Effector memory CD8-positive, alpha-beta T cell (primary cell): Measurements from ENCODE around the gene MAP3K8.

Experiments
- ATAC-seq: fragments of 150-1000 bp; cut with Tn5 transposase; replicated peaks from 2 replicates; pipeline ENCODE4 v1.10.0; 2021; ENCODE audit warnings: mild to moderate bottlenecking, moderate library complexity
- DNase-seq, 3 experiments: peaks; one replicate each; pipeline ENCODE4 v3.0.0; 2021
- H3K27ac Mint-ChIP-seq, 2 donors: one replicate each; pipeline ENCODE4 v1.8.0; 2022; ENCODE audit warnings: mild to moderate bottlenecking in 2 of 2, mixed read lengths in 2 of 2, moderate library complexity in 2 of 2
- H3K27me3 Mint-ChIP-seq, 2 donors: one replicate each; pipeline ENCODE4 v1.8.0; 2022; ENCODE audit warnings: mixed read lengths in 2 of 2
- H3K36me3 Mint-ChIP-seq: one replicate; pipeline ENCODE4 v1.8.0; 2022; ENCODE audit warnings: mild to moderate bottlenecking, moderate library complexity, mixed read lengths; ENCODE audit not compliant: insufficient read depth
- H3K4me1 Mint-ChIP-seq, 2 donors: one replicate each; pipeline ENCODE4 v1.8.0; 2022; ENCODE audit warnings: low read depth in 2 of 2, mixed read lengths in 2 of 2
- H3K4me3 Mint-ChIP-seq, 2 donors: one replicate each; pipeline ENCODE4 v1.8.0; 2022; ENCODE audit warnings: mild to moderate bottlenecking in 2 of 2, mixed read lengths in 2 of 2, moderate library complexity in 2 of 2
- H3K9me3 Mint-ChIP-seq, 2 donors: one replicate each; pipeline ENCODE4 v1.8.0; 2022; ENCODE audit warnings: mixed read lengths in 2 of 2

Gene MAP3K8

DNA sequence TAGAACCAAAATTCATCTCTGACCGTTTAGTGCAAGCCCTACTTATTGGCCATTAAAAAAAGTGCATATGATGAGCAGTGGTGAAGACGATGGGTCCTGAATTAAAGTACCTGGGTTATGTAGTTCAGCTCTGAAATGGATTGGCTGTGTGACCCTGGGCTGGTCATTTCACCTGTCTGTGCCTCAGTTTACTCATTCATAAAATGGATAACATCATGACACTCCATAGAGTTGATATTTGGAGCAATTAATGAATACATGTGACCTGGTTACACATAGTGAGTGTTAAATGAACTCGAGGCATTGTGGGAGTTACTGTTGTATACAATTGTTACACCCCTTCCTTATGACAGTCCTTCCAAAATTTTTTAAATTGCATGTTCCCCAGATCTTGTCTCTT, 9.1 kb downstream of the MAP3K8 start:
- Mint-ChIP-seq H3K27ac (peak overlapping the region; percentile 66 to 72), H3K9me3 (no peaks in the 10 kb centered on the region), H3K27me3 (no peaks in the 10 kb centered on the region), H3K36me3 (peaks cover 80% of the 10 kb centered on the region), H3K4me3 (peak overlapping the region in 1 of 2 donors; percentile 23), H3K4me1 (peaks cover 30 to 77% of the 10 kb centered on the region in 2 donors)
- ATAC-seq (no peak), DNase-seq (no peak)

DNA sequence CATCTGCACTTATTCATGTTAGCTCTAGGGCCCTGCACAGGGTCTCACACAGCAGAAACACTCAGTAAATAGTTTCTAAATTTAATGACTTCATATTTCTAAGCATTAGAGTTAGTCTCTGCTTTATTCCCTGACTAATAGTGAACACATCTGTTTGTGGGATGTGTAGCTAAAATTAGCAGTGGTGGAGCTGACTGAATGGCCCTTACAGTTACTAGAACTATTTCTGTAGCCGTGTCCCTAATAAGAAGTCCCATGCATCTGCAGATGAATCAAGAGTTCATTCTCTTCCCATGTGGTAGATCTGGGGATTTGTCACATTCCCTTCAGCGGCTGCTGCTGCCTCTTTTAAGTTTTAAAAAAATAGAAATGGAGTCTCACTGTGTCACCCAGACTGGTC, 11.7 kb downstream of the MAP3K8 start:
- DNase-seq, result no peak
- H3K36me3 Mint-ChIP-seq, result peaks cover 80% of the 10 kb centered on the region
- H3K27ac Mint-ChIP-seq, result peak overlapping the region in 1 of 2 donors; percentile 66
- ATAC-seq, result no peak
- H3K4me1 Mint-ChIP-seq, result peaks cover 20 to 60% of the 10 kb centered on the region in 2 donors
- H3K9me3 Mint-ChIP-seq, result no peaks in the 10 kb centered on the region
- no peak overlapping the region for H3K4me3 Mint-ChIP-seq
- H3K27me3 Mint-ChIP-seq, result no peaks in the 10 kb centered on the region

DNA sequence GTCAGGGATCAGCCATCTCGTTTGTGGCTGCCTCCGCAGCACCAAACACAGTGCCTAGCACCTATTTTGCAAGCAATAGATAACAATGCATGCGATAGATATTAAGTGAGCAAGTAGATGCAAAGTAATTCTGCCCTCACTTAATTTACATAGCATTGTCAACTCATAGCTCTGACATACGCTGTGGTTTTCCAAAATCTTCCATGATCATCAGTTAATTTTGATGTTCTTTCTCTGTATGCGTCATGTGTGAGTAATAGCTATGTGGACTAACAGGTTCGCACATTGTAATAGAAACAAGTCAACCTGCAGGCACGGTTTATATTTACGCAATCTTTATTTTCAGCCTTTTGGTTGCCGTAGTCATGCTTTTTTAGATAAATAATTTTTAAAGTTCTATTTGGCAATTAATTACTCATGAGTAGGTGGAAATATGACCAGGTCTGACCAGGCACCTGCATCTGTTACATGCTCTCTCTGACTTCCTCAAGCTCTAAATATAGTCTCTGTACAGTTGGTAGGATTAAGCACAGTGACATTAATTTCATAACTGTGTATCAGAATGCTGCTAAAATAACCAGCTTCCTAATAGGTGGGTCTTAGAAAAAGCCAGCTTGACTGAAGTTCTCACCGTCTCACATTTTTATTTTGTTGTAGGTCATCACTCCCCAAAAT, 13.3 kb downstream of the MAP3K8 start:
- DNase-seq (no peak), ATAC-seq (peak; percentile 61)
- Mint-ChIP-seq H3K9me3 (no peaks in the 10 kb centered on the region), H3K4me3 (peak overlapping the region in 1 of 2 donors; percentile 53), H3K27ac (peak overlapping the region; percentile 17 to 87), H3K4me1 (peaks cover 15 to 50% of the 10 kb centered on the region in 2 donors), H3K36me3 (peaks cover 80% of the 10 kb centered on the region), H3K27me3 (no peaks in the 10 kb centered on the region)

DNA sequence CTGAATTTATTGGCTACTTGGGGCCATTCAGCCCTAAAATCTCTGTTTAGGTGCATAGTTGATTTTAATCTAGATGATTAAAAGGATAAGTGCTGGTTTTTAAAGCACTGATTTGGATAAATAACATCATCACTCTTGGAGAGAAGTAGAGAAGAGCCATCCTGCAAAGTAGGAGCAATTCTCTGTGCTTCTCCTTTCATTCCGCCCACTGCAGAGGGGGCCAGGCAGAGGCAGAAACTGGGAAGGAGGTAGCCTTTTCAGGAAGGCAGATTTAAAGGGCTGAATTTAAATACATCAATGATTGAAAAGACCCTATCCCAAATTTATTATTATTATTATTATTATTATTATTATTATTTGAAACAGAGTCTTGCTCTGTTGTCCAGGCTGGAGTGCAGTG, 14.1 kb downstream of the MAP3K8 start:
- peaks cover 78% of the 10 kb centered on the region for H3K36me3 Mint-ChIP-seq
- H3K4me3 Mint-ChIP-seq, result no peak overlapping the region
- no peak for DNase-seq
- ATAC-seq, result no peak
- H3K4me1 Mint-ChIP-seq, result peaks cover 13 to 41% of the 10 kb centered on the region in 2 donors
- H3K27me3 Mint-ChIP-seq, result no peaks in the 10 kb centered on the region
- peak overlapping the region; percentile 55 to 57 for H3K27ac Mint-ChIP-seq
- H3K9me3 Mint-ChIP-seq, result no peaks in the 10 kb centered on the region

DNA sequence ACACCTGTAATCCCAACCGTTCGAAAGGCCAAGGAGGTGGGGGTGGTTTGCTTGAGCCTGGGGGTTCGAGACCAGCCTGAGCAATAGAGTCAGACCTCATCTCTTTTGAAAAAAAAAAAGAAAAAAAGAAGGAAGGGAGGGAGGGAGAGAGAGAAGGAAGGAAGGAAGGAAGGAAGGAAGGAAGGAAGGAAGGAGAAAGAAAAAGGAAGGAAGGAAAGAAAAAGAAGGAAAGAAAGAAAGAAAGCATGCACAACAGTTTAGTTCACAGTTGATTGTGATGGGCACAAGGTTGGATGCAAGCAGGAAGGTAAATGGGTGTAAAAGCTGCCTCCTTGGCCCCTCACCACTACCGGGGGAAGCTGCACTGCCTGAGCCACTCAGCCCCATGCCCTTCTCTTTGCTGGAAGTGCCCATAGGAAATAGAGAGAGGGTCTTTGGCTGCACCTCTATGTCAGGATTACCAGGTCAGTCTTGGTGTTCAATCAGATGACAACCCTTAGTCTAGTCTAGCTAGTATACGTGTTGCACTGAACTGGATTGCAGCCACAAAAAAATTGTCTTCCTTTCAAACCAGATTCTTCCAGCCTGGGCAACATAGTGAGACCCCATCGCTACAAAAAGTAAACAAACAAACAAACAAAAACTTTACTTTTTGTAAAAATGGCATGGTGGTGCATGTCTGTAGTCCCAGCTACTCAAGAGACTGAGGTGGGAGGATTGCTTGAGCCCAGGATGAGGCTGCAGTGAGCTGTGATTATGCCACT, 20.0 kb downstream of the MAP3K8 start:
- H3K4me3 Mint-ChIP-seq, result peak overlapping the region; percentile 29 to 59
- no peak for DNase-seq
- H3K36me3 Mint-ChIP-seq, result peaks cover 79% of the 10 kb centered on the region
- peaks cover 22 to 35% of the 10 kb centered on the region in 2 donors for H3K4me1 Mint-ChIP-seq
- H3K27me3 Mint-ChIP-seq, result no peaks in the 10 kb centered on the region
- H3K27ac Mint-ChIP-seq, result peak overlapping the region; percentile 83 to 90
- no peaks in the 10 kb centered on the region for H3K9me3 Mint-ChIP-seq
- ATAC-seq, result no peak

DNA sequence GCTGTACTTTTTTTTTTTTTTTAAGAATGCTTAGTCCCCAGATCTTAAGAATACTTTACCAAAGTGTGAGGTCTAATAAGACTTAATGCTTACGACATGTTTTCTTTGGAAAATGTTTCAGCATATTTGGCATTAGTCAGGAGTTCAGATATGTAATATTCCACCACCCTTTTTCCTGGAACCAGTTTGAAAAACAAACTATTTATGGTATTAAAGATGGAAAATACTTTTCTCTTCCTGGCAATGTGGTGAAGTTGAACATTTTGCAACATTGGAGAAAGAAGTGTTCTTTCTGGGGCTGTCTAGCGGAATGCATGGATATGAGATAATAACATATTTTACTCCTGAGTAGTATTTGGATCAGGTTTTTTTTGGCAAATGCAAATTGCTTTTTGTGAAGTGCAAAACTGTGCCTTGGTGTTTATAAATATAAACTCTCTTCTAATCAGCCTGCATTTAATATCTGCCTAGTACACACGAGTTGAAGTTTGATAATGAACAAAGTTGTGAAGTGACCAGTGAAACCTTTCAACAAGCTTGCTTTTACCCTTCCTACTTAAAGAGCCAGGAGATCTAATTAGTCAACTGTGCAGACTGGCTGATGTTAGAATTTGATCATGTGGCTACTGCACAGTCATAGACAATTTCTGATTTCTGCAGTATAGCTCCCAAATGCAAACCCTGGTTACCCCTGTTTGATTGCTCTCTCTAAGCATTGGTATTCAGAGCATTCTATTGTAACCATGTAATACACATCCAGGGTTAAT, 20.9 kb downstream of the MAP3K8 start:
- ATAC-seq (no peak), DNase-seq (no peak)
- H3K36me3 Mint-ChIP-seq, result peaks cover 79% of the 10 kb centered on the region
- H3K4me1 Mint-ChIP-seq, result peaks cover 22 to 36% of the 10 kb centered on the region in 2 donors
- peak overlapping the region; percentile 83 to 90 for H3K27ac Mint-ChIP-seq
- no peaks in the 10 kb centered on the region for H3K27me3 Mint-ChIP-seq
- no peaks in the 10 kb centered on the region for H3K9me3 Mint-ChIP-seq
- peak overlapping the region; percentile 71 to 80 for H3K4me3 Mint-ChIP-seq

DNA sequence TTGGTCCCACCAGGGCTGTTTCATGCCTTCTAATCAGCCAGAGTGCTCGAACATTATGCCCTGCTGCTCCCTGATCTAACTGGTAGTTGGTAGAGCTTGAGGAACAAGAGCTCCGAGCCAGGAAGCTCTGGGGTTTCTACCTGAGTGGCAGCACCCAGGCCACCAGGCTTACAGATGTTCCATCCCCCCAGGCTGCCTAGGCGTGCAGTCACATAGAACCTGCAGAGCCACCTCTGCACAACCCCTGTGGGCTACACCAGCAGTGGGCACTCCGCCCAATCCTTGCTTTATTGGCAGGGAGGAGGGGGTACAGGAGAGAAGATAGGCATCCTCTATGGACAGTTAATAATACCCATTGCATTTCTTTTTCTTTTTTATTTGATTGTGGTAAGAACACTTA, 21.8 kb downstream of the MAP3K8 start:
- Mint-ChIP-seq H3K27me3 (no peaks in the 10 kb centered on the region), H3K4me3 (peak overlapping the region; percentile 71 to 80), H3K4me1 (peaks cover 22 to 41% of the 10 kb centered on the region in 2 donors), H3K27ac (peak overlapping the region; percentile 83 to 90), H3K9me3 (no peaks in the 10 kb centered on the region), H3K36me3 (peaks cover 79% of the 10 kb centered on the region)
- DNase-seq, result peak in 2 of 3 experiments; percentile 15 to 18
- ATAC-seq, result peak; percentile 78

DNA sequence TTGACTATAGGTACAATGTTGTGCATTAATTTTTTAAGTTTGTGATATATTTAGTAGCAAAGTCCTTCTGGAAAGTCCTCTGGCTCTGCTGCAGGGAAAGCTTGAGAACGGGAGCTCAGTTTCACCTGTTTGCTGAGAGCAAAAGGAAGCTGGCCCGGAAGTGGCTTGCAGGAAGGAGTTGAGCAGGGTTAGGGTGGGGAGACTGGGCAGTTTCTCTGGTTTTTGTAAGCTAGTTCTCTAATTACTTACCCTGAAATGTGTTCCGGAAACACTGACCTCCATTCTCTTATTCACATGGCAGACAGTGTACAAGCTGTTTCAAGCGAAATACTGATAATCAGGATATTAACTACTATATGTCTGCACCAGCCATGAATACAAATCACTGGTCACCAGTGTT, 22.3 kb downstream of the MAP3K8 start:
- H3K36me3 Mint-ChIP-seq, result peaks cover 79% of the 10 kb centered on the region
- ATAC-seq (peak; percentile 72), DNase-seq (peak in 1 of 3 experiments; percentile 29)
- no peaks in the 10 kb centered on the region for H3K27me3 Mint-ChIP-seq
- H3K27ac Mint-ChIP-seq, result peak overlapping the region; percentile 83 to 90
- H3K9me3 Mint-ChIP-seq, result no peaks in the 10 kb centered on the region
- H3K4me1 Mint-ChIP-seq, result peaks cover 22 to 42% of the 10 kb centered on the region in 2 donors
- peak overlapping the region; percentile 71 to 80 for H3K4me3 Mint-ChIP-seq

DNA sequence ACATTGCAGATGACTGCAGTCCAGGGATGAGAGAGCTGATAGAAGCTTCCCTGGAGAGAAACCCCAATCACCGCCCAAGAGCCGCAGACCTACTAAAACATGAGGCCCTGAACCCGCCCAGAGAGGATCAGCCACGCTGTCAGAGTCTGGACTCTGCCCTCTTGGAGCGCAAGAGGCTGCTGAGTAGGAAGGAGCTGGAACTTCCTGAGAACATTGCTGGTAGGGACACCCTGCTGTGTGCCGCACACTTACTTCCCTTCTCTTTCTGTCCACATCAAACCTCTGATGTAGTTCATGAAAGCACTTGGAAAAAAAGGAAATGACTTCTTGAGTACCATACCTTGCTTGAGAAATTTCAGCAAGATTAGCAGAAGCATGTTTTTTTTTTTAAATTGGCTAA, 25.3 kb downstream of the MAP3K8 start:
- Mint-ChIP-seq H3K4me3 (no peak overlapping the region), H3K27me3 (no peaks in the 10 kb centered on the region), H3K4me1 (peaks cover 18 to 32% of the 10 kb centered on the region in 2 donors), H3K27ac (peak overlapping the region in 1 of 2 donors; percentile 38), H3K36me3 (peaks cover 70% of the 10 kb centered on the region), H3K9me3 (no peaks in the 10 kb centered on the region)
- no peak for ATAC-seq
- DNase-seq, result no peak

DNA sequence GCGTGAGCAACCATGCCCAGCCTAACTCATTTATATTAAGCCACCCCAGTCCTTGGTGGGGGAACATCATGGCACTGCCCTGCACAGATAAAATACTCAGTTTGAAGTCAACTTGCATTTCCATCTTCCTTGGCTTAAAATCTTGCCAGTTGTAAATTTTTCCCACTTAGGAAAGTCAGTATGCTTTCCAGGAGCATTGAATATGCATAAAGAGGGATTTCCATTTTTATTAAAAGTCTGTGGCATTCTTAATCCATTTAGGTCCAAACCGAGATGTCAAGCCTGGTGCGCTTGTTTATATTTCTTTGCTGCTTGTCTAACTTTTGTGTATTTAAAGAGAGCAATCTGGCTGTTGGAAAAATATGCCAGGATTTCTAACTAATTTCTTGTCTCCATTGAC, 26.1 kb downstream of the MAP3K8 start:
- H3K27ac Mint-ChIP-seq, result peak overlapping the region; percentile 53 to 64

DNA sequence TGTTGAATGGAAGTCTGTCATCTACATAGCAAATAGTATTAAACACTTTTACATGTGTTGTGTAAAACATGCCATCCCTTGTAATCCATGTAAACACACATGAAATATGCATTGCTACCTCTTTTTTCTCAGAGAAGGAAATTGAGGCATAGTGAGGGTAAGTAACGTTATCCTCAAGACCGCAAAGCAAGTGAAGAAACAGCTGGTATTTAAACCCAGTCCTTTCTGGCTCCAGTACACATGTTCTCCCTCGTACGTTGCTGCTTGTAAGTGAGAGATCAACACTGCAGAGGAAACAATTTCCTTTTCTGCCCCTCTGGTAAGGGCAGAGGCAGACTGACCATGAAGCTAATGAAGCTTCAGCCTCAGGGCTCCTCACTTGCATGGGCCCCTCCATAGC, 28.5 kb downstream of the MAP3K8 start:
- ATAC-seq (no peak), DNase-seq (no peak)
- Mint-ChIP-seq H3K36me3 (peaks cover 58% of the 10 kb centered on the region), H3K4me3 (no peak overlapping the region), H3K4me1 (peaks cover 4 to 16% of the 10 kb centered on the region in 2 donors), H3K27me3 (no peaks in the 10 kb centered on the region), H3K9me3 (no peaks in the 10 kb centered on the region), H3K27ac (peak overlapping the region; percentile 51 to 86)

More for the DNA sequence above, 26.1 kb downstream of the MAP3K8 start:
- no peaks in the 10 kb centered on the region for H3K27me3 Mint-ChIP-seq
- no peaks in the 10 kb centered on the region for H3K9me3 Mint-ChIP-seq
- H3K36me3 Mint-ChIP-seq, result peaks cover 65% of the 10 kb centered on the region
- no peak overlapping the region for H3K4me3 Mint-ChIP-seq
- peaks cover 17 to 25% of the 10 kb centered on the region in 2 donors for H3K4me1 Mint-ChIP-seq
- DNase-seq (no peak), ATAC-seq (no peak)

DNA sequence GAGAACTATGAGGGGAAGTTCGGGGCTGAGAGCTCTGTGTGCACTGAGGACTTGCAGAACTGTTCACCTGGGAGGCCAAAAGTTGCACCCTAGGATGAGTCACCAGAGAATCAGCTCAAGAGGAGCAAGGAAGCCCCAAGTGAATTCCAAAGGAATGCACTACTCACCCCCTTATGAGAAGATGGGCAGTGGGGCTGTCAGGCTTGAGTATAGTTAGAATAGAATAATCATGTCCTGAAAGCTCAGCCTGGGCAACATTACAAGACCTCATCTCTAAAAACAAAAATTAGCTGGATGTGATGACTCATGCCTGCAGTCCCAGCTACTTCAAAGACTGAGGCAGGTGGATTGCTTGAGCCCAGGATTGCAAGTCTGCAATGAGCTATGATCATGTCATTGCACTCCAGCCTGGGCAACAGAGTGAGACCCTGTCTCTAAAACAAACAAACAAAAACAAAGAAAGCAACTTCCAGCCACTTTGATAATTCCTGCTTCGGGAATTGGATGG, 30.0 kb downstream of the MAP3K8 start:
- no peak for ATAC-seq
- no peak for DNase-seq
- Mint-ChIP-seq H3K4me1 (peaks cover 8 to 20% of the 10 kb centered on the region in 2 donors), H3K9me3 (no peaks in the 10 kb centered on the region), H3K4me3 (no peak overlapping the region), H3K27me3 (no peaks in the 10 kb centered on the region), H3K36me3 (peaks cover 46% of the 10 kb centered on the region), H3K27ac (peak overlapping the region; percentile 54 to 86)

DNA sequence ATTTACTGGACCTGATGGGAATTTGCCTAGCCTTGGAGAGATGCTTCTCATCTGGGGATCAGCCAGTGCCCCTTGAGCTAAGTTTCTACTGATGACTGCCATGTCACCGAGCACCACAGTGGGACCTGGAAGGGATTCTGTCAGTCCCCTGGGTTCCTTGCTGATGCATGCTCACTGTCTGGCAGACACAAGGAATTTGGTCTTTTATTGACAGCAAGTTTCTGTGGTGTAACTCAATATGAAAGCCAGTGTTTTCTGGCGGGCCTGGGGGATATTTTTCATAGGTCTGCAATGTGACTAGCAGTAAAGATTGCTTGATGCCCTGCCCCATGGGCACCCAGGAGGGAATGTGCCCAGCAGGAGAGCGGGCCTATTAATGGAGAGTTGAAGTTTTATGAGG, 30.7 kb downstream of the MAP3K8 start:
- ATAC-seq (no peak), DNase-seq (no peak)
- H3K27me3 Mint-ChIP-seq, result no peaks in the 10 kb centered on the region
- H3K4me3 Mint-ChIP-seq, result no peak overlapping the region
- H3K9me3 Mint-ChIP-seq, result no peaks in the 10 kb centered on the region
- peaks cover 8 to 17% of the 10 kb centered on the region in 2 donors for H3K4me1 Mint-ChIP-seq
- peaks cover 39% of the 10 kb centered on the region for H3K36me3 Mint-ChIP-seq
- H3K27ac Mint-ChIP-seq, result peak overlapping the region; percentile 54 to 86
